RWPE2 (cell line): ENCODE data around the gene PRC1.

Experiments used
- ATAC-seq: fragments of 200-7000 bp; cut with Tn5 transposase; 3 replicates; pipeline ENCODE4 v1.9.1; 2021; ENCODE audit warnings: low read depth
- DNase-seq: peaks from one replicate; pipeline ENCODE4 v3.0.0-alpha.2; 2020; ENCODE audit warnings: low spot score
- H3K27ac ChIP-seq: fragments of 450-650 bp; 2 replicates; pipeline ENCODE4 v1.5.1; 2017; ENCODE audit warnings: mild to moderate bottlenecking; ENCODE audit not compliant: poor library complexity, severe bottlenecking
- H3K27me3 ChIP-seq: fragments of 250-450 bp; sonication (Bioruptor Pico); 2 replicates; pipeline ENCODE4 v1.5.1; 2021; ENCODE audit warnings: mild to moderate bottlenecking, moderate library complexity; ENCODE audit not compliant: insufficient read depth, poor library complexity, severe bottlenecking
- H3K36me3 ChIP-seq: fragments of 250-450 bp; sonication (Bioruptor Pico); 2 replicates; pipeline ENCODE4 v1.5.1; 2020; ENCODE audit warnings: low read depth, mild to moderate bottlenecking, moderate library complexity
- H3K4me1 ChIP-seq: fragments of 250-450 bp; sonication (Bioruptor Pico); 2 replicates; pipeline ENCODE4 v1.5.1; 2021; ENCODE audit warnings: mild to moderate bottlenecking, moderate library complexity; ENCODE audit not compliant: insufficient read depth, poor library complexity, severe bottlenecking
- H3K4me3 ChIP-seq: fragments of 250-450 bp; sonication (Bioruptor Pico); 2 replicates; pipeline ENCODE4 v1.5.1; 2021; ENCODE audit warnings: mild to moderate bottlenecking, moderate library complexity; ENCODE audit not compliant: severe bottlenecking
- H3K9me3 ChIP-seq: fragments of 250-450 bp; sonication (Bioruptor Pico); 2 replicates; pipeline ENCODE4 v1.5.1; 2021; ENCODE audit warnings: mild to moderate bottlenecking, moderate library complexity; ENCODE audit not compliant: severe bottlenecking
- TF ChIP-seq, protein P1 (sequence below): fragments of 450-650 bp; IDR thresholded peaks from one replicate; pipeline ENCODE4 v1.5.1; 2017; ENCODE audit warnings: mild to moderate bottlenecking, moderate library complexity; ENCODE audit not compliant: poor library complexity, severe bottlenecking

The PRC1 gene

DNA sequence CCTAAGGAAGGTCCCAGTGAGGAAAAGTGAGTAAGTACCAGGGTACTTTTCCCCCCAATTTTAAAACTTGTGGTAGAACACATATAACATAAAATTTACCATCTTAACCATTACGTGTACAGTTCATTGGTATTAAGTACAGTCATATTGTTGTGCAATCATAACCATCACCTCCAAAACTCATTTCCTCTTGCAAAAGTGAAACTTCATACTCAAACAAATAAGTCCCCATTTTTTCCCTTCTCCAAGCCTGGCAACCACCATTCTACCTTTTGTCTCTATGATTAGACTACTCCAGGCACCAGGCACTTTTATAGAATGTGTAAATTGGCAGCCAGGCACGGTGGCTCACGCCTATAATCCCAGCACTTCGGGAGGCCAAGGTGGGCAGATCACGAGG, 12.2 kb downstream of the PRC1 start:
- peak; percentile 30; the same call in 1 of the 3 replicates for ATAC-seq
- DNase-seq, result no peak

DNA sequence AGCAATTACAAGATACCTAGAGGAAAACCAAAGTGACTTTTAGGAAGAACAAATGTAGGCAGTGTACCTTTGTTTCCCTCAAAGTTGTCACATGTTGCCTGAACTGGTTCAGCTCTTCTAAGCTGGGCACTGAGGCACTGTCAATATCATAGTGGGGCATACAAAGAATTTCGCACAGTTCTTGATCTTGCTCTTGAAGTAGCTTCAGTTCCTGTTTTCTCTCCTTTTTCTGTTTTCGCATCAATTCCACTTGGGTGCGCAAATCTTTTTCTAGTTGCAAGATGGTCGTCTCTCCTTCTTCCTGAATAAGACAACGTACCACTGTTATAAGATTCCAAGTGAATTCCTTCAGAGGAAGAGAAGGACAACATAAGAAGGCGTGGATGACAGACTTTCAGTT, 12.7 kb downstream of the PRC1 start:
- TF ChIP-seq, protein P1, sequence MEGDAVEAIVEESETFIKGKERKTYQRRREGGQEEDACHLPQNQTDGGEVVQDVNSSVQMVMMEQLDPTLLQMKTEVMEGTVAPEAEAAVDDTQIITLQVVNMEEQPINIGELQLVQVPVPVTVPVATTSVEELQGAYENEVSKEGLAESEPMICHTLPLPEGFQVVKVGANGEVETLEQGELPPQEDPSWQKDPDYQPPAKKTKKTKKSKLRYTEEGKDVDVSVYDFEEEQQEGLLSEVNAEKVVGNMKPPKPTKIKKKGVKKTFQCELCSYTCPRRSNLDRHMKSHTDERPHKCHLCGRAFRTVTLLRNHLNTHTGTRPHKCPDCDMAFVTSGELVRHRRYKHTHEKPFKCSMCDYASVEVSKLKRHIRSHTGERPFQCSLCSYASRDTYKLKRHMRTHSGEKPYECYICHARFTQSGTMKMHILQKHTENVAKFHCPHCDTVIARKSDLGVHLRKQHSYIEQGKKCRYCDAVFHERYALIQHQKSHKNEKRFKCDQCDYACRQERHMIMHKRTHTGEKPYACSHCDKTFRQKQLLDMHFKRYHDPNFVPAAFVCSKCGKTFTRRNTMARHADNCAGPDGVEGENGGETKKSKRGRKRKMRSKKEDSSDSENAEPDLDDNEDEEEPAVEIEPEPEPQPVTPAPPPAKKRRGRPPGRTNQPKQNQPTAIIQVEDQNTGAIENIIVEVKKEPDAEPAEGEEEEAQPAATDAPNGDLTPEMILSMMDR, result no peak
- H3K4me3 ChIP-seq, result no peak overlapping the region
- ATAC-seq, result no peak

More for the DNA sequence above, 12.2 kb downstream of the PRC1 start:
- Histone ChIP-seq H3K27me3 (no peaks in the 10 kb centered on the region), H3K4me3 (no peak overlapping the region), H3K9me3 (no peaks in the 10 kb centered on the region), H3K4me1 (no peaks in the 10 kb centered on the region), H3K27ac (no peak overlapping the region), H3K36me3 (peaks cover 92% of the 10 kb centered on the region)
- TF ChIP-seq, protein P1, result no peak

DNA sequence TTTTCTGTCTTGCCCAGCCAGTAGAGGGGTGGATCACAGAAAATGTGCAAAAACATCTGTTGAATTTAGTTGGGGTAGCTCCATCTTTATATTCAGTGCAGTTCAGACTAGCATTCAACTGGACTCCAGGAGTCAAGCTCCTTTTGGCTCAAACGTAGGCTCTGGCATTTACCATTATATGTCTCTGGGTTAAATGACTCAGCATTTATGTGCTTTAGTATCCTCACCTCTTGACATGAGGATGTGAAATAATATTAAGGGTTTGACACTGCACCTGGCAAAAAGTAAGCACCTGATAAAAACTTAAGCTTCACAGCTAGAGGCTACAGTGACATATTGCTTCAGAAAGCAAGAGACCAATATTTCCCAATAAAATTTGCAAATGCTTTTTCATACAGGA, 14.8 kb downstream of the PRC1 start:
- no peak overlapping the region for H3K4me3 ChIP-seq
- no peaks in the 10 kb centered on the region for H3K9me3 ChIP-seq
- ATAC-seq, result no peak
- H3K27ac ChIP-seq, result no peak overlapping the region
- H3K36me3 ChIP-seq, result peaks cover 100% of the 10 kb centered on the region
- H3K27me3 ChIP-seq, result no peaks in the 10 kb centered on the region
- TF ChIP-seq, protein P1, result no peak
- DNase-seq, result no peak
- H3K4me1 ChIP-seq, result no peaks in the 10 kb centered on the region

More for the DNA sequence above, 12.7 kb downstream of the PRC1 start:
- H3K36me3 ChIP-seq, result peaks cover 97% of the 10 kb centered on the region
- no peak overlapping the region for H3K27ac ChIP-seq
- no peak for DNase-seq
- H3K4me1 ChIP-seq, result no peaks in the 10 kb centered on the region
- H3K27me3 ChIP-seq, result no peaks in the 10 kb centered on the region
- H3K9me3 ChIP-seq, result no peaks in the 10 kb centered on the region

DNA sequence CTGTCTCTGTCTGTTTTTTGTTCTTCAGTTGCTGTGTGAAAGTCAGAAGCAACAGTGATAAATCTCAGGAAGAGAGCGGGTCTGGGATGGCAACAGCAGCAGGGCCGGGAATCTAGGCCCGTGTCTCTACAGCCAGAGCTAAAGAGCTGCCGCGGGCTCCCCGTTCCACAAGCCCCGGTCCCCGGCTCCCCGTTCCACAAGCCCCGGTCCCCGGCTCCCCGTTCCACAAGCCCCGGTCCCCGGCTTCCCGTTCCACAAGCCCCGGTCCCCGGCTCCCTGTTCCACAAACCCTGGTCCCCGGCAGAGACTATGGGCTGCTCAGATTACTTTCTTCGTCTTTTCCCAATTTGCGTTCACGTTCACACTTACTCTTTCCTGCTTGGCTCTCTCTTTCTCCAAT, 20.1 kb downstream of the PRC1 start:
- ATAC-seq (no peak), DNase-seq (no peak)
- no peaks in the 10 kb centered on the region for H3K9me3 ChIP-seq
- TF ChIP-seq, protein P1, result no peak
- H3K36me3 ChIP-seq, result peaks cover 98% of the 10 kb centered on the region
- H3K27ac ChIP-seq, result no peak overlapping the region
- no peaks in the 10 kb centered on the region for H3K4me1 ChIP-seq
- no peak overlapping the region for H3K4me3 ChIP-seq
- H3K27me3 ChIP-seq, result no peaks in the 10 kb centered on the region

DNA sequence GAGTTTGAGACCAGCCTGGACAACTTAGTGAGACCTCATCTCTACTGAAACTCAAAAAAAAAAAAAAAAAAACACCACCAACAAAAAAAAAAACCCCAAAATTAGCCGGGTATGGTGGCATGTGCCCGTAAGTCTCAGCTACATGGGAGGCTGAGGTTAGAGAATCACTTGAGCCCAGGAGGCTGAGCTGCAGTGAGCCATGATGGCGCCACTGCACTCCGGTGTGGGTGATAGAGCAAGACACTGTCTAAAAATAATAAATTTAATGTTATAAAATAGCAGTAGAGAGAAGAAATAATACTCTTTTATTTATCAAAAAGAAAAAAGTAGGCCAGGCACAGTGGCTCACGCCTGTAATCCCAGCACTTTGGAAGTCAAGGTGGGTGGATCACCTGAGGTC, 22.2 kb downstream of the PRC1 start:
- H3K4me3 ChIP-seq, result no peak overlapping the region
- TF ChIP-seq, protein P1, result no peak
- H3K27me3 ChIP-seq, result no peaks in the 10 kb centered on the region
- peaks cover 98% of the 10 kb centered on the region for H3K36me3 ChIP-seq
- no peak for DNase-seq
- H3K9me3 ChIP-seq, result no peaks in the 10 kb centered on the region
- ATAC-seq, result no peak
- H3K4me1 ChIP-seq, result no peaks in the 10 kb centered on the region
- H3K27ac ChIP-seq, result no peak overlapping the region
